ENCODE results near the gene IFITM1. TPM values are rescaled to one million over a fixed set of nuclear protein-coding genes. Genes with fewer than 3 reads are reported as not detected.
"Not testable (repeated sequence)": the region's sequence is repeated elsewhere in the genome, so short reads cannot be mapped to it uniquely, and the experiment has no call there.

IFITM1 gene
- total RNA-seq, 1 experiment from 2014 or later = 4.8 TPM

DNA sequence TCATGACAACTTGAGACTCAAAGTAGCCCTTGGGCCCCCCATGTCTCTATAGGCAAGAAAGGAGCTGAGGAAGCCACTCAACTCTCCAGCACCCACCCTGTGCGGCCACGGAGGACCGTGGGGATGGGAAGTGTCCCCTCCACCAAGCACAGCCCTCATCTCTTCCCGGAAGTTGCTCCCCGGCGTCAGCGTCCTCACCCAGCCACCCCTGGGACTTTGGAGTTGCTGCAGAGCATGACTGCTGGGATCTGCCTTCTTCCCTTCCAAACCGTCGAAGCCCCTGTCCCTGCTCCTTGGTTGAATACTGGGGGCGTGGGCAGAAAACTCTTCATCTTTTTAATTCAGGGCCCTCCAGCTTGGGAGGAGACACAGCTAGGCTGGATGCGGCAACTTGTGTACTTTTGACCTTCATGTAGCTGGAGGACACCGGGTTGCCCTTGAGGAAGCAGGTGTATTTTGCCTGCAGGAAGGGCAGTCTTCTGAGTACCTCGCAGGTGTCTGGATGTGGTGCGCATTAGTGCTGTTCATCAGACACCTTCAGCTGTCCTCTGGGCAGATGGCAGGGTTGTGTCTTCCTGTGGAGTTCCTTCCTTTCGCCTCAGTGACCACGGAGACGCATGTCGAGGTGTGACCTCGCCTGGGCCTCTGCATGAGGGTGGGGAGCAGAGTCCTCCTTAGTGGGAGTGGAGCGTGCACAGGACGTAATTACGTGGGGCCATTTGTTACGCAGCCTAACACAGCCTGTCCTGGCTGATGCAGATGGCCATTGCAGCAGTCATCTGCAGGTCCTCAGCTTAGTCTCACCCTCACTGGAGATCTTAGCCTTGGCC is 19.0 kb downstream of the IFITM1 start:
- TF ChIP-seq, protein P1, sequence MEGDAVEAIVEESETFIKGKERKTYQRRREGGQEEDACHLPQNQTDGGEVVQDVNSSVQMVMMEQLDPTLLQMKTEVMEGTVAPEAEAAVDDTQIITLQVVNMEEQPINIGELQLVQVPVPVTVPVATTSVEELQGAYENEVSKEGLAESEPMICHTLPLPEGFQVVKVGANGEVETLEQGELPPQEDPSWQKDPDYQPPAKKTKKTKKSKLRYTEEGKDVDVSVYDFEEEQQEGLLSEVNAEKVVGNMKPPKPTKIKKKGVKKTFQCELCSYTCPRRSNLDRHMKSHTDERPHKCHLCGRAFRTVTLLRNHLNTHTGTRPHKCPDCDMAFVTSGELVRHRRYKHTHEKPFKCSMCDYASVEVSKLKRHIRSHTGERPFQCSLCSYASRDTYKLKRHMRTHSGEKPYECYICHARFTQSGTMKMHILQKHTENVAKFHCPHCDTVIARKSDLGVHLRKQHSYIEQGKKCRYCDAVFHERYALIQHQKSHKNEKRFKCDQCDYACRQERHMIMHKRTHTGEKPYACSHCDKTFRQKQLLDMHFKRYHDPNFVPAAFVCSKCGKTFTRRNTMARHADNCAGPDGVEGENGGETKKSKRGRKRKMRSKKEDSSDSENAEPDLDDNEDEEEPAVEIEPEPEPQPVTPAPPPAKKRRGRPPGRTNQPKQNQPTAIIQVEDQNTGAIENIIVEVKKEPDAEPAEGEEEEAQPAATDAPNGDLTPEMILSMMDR (IDR thresholded peaks at IDR 0.05; ENCODE audit: unreplicated experiment) = no peak
- no peaks in the 10 kb centered on the region for H3K36me3 Mint-ChIP-seq (ENCODE audit: insufficient read depth, unreplicated experiment)
- H3K27ac Mint-ChIP-seq (ENCODE audit: low read depth, unreplicated experiment) = no peak overlapping the region
- ChIA-PET POLR2A (interaction anchor here (0.6 to 0.9 kb wide), 2 partner anchors 48 to 204 kb away, joined by 3 read pairs; partner anchors contain the start of gene LRRC56), CTCF (interaction anchor here (0.6 kb wide), 2 partner anchors 25 to 46 kb away, joined by 3 to 5 read pairs; partner anchors contain the start of gene IFITM2)
- no peaks in the 10 kb centered on the region for H3K4me1 Mint-ChIP-seq (ENCODE audit: insufficient read depth, unreplicated experiment)
- no peaks in the 10 kb centered on the region for H3K9me3 Mint-ChIP-seq (ENCODE audit: unreplicated experiment)
- H3K4me3 Mint-ChIP-seq (ENCODE audit: unreplicated experiment) = no peak overlapping the region
- no peak for DNase-seq (ENCODE audit: unreplicated experiment)
- intact Hi-C loops (cut with micrococcal nuclease) = no loop called here
- BruUV-seq (replicated peaks) = no TSS peak
- H3K27me3 Mint-ChIP-seq (ENCODE audit: insufficient read depth, unreplicated experiment) = no peaks in the 10 kb centered on the region

DNA sequence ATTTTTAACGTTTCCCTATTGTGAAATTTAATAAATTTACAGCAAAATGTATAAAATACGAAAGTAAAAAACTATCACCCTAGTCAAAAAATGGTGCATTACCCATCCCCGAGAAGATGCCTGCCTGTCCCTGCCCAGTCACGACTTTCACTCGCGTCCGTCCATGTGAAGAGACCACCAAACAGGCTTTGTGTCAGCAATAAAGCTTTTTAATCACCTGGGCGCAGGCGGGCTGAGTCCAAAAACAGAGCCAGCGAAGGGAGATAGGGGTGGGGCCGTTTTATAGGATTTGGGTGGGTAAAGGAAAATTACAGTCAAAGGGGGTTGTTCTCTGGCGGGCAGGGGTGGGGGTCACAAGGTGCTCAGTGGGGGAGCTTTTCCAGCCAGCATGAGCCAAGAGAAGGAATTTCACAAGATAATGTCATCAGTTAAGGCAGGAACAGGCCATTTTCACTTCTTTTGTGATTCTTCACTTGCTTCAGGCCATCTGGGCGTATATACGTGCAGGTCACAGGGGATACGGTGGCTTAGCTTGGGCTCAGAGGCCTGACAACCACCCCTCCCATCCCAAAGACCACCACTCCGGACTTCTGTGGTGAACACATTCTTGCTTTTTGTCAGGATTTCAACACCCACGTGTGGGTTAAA is 19.9 kb downstream of the IFITM1 start:
- H3K4me3 Mint-ChIP-seq (ENCODE audit: unreplicated experiment); H3K27ac Mint-ChIP-seq (ENCODE audit: low read depth, unreplicated experiment); H3K36me3 Mint-ChIP-seq (ENCODE audit: insufficient read depth, unreplicated experiment); H3K4me1 Mint-ChIP-seq (ENCODE audit: insufficient read depth, unreplicated experiment); H3K9me3 Mint-ChIP-seq (ENCODE audit: unreplicated experiment); DNase-seq (ENCODE audit: unreplicated experiment); intact Hi-C loops (cut with micrococcal nuclease); H3K27me3 Mint-ChIP-seq (ENCODE audit: insufficient read depth, unreplicated experiment); BruUV-seq (replicated peaks): not testable (repeated sequence)
- CTCF ChIA-PET = interaction anchor here (0.6 kb wide), 1 partner anchor 47 kb away, joined by 5 read pairs; no protein-coding TSS in a partner anchor
- POLR2A ChIA-PET = interaction anchor here (0.6 to 0.9 kb wide), 2 partner anchors 26 to 203 kb away, joined by 3 read pairs; partner anchors contain the start of genes IFITM2 and LRRC56

DNA sequence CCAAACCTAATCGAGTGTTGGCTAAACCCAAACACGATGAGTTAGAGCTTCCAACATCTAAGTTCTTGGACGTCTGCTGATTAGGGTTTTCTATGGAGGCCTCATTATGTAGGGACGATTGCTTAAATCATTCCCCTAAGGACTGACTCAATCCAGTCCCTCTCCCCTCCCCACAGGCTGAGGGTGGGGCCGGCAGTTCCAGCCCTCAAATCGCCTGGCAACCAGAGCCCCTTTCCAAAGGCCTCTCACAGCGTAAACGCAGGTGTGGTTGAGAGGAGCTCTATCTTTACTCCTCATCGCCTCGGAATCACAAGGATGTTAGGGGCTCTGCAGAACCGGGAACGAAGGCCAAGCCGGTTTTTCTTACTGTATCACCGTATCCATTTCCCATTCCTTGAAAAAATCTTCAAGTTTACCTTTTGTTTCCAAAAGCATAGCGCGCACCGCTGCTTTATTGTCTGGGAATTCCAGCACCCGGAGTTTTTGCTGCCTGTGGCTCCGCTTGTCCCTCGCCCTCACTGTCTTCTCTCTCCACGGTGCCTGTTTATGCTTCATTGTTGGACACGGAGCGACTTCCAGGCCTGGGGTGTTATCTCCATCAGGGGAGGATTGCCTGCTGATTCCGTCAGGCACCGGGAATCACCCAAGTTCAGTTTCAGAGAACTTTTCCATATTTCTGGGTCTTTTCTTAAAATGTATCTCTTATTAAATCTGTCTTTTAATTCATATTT is 20.6 kb downstream of the IFITM1 start:
- no peak overlapping the region for H3K4me3 Mint-ChIP-seq (ENCODE audit: unreplicated experiment)
- ChIA-PET POLR2A (interaction anchor here (0.6 kb wide), 1 partner anchor 27 kb away, joined by 3 read pairs; the partner anchor contains the start of gene IFITM2), CTCF (no interaction called here)
- no TSS peak for BruUV-seq (replicated peaks)
- DNase-seq (ENCODE audit: unreplicated experiment) = no peak
- H3K36me3 Mint-ChIP-seq (ENCODE audit: insufficient read depth, unreplicated experiment) = no peaks in the 10 kb centered on the region
- H3K9me3 Mint-ChIP-seq (ENCODE audit: unreplicated experiment) = no peaks in the 10 kb centered on the region
- no peaks in the 10 kb centered on the region for H3K4me1 Mint-ChIP-seq (ENCODE audit: insufficient read depth, unreplicated experiment)
- no peaks in the 10 kb centered on the region for H3K27me3 Mint-ChIP-seq (ENCODE audit: insufficient read depth, unreplicated experiment)
- TF ChIP-seq, protein P1 (IDR thresholded peaks at IDR 0.05; ENCODE audit: unreplicated experiment) = no peak
- intact Hi-C loops (cut with micrococcal nuclease) = no loop called here
- no peak overlapping the region for H3K27ac Mint-ChIP-seq (ENCODE audit: low read depth, unreplicated experiment)

- H3K27me3 Mint-ChIP-seq (ENCODE audit: insufficient read depth, unreplicated experiment) = peaks cover 10% of the 10 kb centered on the region
- no peaks in the 10 kb centered on the region for H3K4me1 Mint-ChIP-seq (ENCODE audit: insufficient read depth, unreplicated experiment)
- H3K36me3 Mint-ChIP-seq (ENCODE audit: insufficient read depth, unreplicated experiment) = no peaks in the 10 kb centered on the region
- H3K4me3 Mint-ChIP-seq (ENCODE audit: unreplicated experiment) = no peak overlapping the region
- ChIA-PET CTCF (no interaction called here), POLR2A (no interaction called here)
- no TSS peak for BruUV-seq (replicated peaks)
- DNase-seq (ENCODE audit: unreplicated experiment) = no peak
- H3K9me3 Mint-ChIP-seq (ENCODE audit: unreplicated experiment) = no peaks in the 10 kb centered on the region
- H3K27ac Mint-ChIP-seq (ENCODE audit: low read depth, unreplicated experiment) = no peak overlapping the region
- TF ChIP-seq, protein P1 (IDR thresholded peaks at IDR 0.05; ENCODE audit: unreplicated experiment) = no peak
- intact Hi-C loops (cut with micrococcal nuclease) = no loop called here
Measured at GRCh38 chr11:335779-336658, 22.2 kb downstream of the IFITM1 start.
